ENCODE data around the gene OPCML. TPM values are rescaled to one million over a fixed set of nuclear protein-coding genes. Genes with fewer than 3 reads are reported as not detected.

OPCML gene
- total RNA-seq, 1 experiment from 2014 or later: 0.13 TPM

GRCh38 chr11:133137939-133138338, 394.4 kb downstream of the OPCML start:
- Histone ChIP-seq H3K4me3 (ENCODE audit: low read depth, low read length, poor library complexity, severe bottlenecking) (no peak overlapping the region), H3K9me3 (ENCODE audit: low read depth, low read length, poor library complexity, severe bottlenecking) (no peaks in the 10 kb centered on the region), H3K27ac (ENCODE audit: low read depth, low read length, poor library complexity, severe bottlenecking) (no peak overlapping the region), H3K36me3 (ENCODE audit: insufficient read depth, low read length, poor library complexity, severe bottlenecking) (no peaks in the 10 kb centered on the region), H3K4me1 (ENCODE audit: insufficient read depth, low read length, poor library complexity, severe bottlenecking) (no peaks in the 10 kb centered on the region), H3K27me3 (replicated peaks; ENCODE audit: insufficient read depth, low read depth, low read length, poor library complexity) (no peaks in the 10 kb centered on the region)
- POLR2A ChIA-PET (ENCODE audit: low non-redundant PET): no interaction called here
- no TSS peak for BruUV-seq (replicated peaks)
- no peak for DNase-seq (ENCODE audit: low spot score)
- CTCF ChIA-PET: no interaction called here
- no peak for TF ChIP-seq CTCF (conservative IDR thresholded peaks at IDR 0.05; ENCODE audit: low read depth, low read length)
- no peak for TF ChIP-seq EZH2 (IDR thresholded peaks at IDR 0.05; ENCODE audit: borderline replicate concordance, low read depth, low read length, poor library complexity, severe bottlenecking)
- intact Hi-C loops (cut with micrococcal nuclease; ENCODE audit: unreplicated experiment): no loop called here

- no peak overlapping the region for H3K4me3 ChIP-seq (ENCODE audit: low read depth, low read length, poor library complexity, severe bottlenecking)
- TF ChIP-seq EZH2 (IDR thresholded peaks at IDR 0.05; ENCODE audit: borderline replicate concordance, low read depth, low read length, poor library complexity, severe bottlenecking): no peak
- no peaks in the 10 kb centered on the region for H3K36me3 ChIP-seq (ENCODE audit: insufficient read depth, low read length, poor library complexity, severe bottlenecking)
- POLR2A ChIA-PET (ENCODE audit: low non-redundant PET): no interaction called here
- CTCF ChIA-PET: no interaction called here
- no peaks in the 10 kb centered on the region for H3K9me3 ChIP-seq (ENCODE audit: low read depth, low read length, poor library complexity, severe bottlenecking)
- no TSS peak for BruUV-seq (replicated peaks)
- H3K27me3 ChIP-seq (replicated peaks; ENCODE audit: insufficient read depth, low read depth, low read length, poor library complexity): no peaks in the 10 kb centered on the region
- H3K4me1 ChIP-seq (ENCODE audit: insufficient read depth, low read length, poor library complexity, severe bottlenecking): no peaks in the 10 kb centered on the region
- H3K27ac ChIP-seq (ENCODE audit: low read depth, low read length, poor library complexity, severe bottlenecking): no peak overlapping the region
- intact Hi-C loops (cut with micrococcal nuclease; ENCODE audit: unreplicated experiment): no loop called here
- DNase-seq (ENCODE audit: low spot score): no peak
These were observed 395.0 kb downstream of the OPCML start for GRCh38 chr11:133137270-133137669.

- Histone ChIP-seq H3K4me1 (ENCODE audit: insufficient read depth, low read length, poor library complexity, severe bottlenecking) (no peaks in the 10 kb centered on the region), H3K36me3 (ENCODE audit: insufficient read depth, low read length, poor library complexity, severe bottlenecking) (no peaks in the 10 kb centered on the region), H3K27ac (ENCODE audit: low read depth, low read length, poor library complexity, severe bottlenecking) (no peak overlapping the region), H3K27me3 (replicated peaks; ENCODE audit: insufficient read depth, low read depth, low read length, poor library complexity) (no peaks in the 10 kb centered on the region), H3K9me3 (ENCODE audit: low read depth, low read length, poor library complexity, severe bottlenecking) (no peaks in the 10 kb centered on the region), H3K4me3 (ENCODE audit: low read depth, low read length, poor library complexity, severe bottlenecking) (no peak overlapping the region)
- POLR2A ChIA-PET (ENCODE audit: low non-redundant PET): no interaction called here
- CTCF ChIA-PET: no interaction called here
- TF ChIP-seq CTCF (conservative IDR thresholded peaks at IDR 0.05; ENCODE audit: low read depth, low read length) (no peak), EZH2 (IDR thresholded peaks at IDR 0.05; ENCODE audit: borderline replicate concordance, low read depth, low read length, poor library complexity, severe bottlenecking) (no peak)
- no TSS peak for BruUV-seq (replicated peaks)
- intact Hi-C loops (cut with micrococcal nuclease; ENCODE audit: unreplicated experiment): no loop called here
- DNase-seq (ENCODE audit: low spot score): no peak
These were observed 395.9 kb downstream of the OPCML start for GRCh38 chr11:133136376-133136775.

Data from A673 (cell line).